Activated CD8-positive, alpha-beta memory T cell treated with anti-CD3 and anti-CD28 coated beads for 4 hours (primary cell): ENCODE data around the gene FASLG.
"Not testable (repeated sequence)": the region's sequence is repeated elsewhere in the genome, so short reads cannot be mapped to it uniquely, and the experiment has no call there.

Experiments used
- DNase-seq, 2 donors: peaks; one replicate each; pipeline ENCODE4 v3.0.0-alpha.2; 2020; ENCODE audit warnings: low read depth in 2 of 2

Gene FASLG

DNA sequence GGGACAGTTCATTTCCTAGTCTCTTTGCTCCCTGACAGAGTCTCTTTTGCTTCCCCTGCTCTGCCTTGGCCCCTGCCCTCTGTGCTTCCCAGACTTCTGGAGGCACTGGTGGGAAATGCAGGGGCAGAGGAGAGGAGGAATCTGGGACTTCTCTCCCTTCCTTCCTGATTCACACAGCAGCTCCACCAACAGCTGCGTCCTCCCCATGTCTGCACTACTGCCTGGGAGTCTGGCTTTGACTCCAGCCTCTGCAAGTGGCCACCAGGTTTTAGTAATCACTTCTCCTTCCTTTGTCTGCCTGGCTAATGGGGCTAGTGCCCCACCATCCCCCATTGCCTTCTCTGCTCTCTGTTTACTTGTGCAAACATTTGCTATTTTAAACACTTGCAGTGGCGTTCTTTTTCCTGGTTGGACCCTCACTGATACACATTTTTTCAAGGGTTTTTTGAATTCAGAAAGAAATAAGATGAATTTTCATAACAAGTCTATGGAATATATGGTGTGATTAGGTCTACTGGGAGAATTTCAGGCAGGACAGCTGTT, 21.9 kb downstream of the FASLG start:
- no peak for DNase-seq

- DNase-seq = no peak
Measured at GRCh38 chr1:172682812-172683211, 23.9 kb downstream of the FASLG start.

DNA sequence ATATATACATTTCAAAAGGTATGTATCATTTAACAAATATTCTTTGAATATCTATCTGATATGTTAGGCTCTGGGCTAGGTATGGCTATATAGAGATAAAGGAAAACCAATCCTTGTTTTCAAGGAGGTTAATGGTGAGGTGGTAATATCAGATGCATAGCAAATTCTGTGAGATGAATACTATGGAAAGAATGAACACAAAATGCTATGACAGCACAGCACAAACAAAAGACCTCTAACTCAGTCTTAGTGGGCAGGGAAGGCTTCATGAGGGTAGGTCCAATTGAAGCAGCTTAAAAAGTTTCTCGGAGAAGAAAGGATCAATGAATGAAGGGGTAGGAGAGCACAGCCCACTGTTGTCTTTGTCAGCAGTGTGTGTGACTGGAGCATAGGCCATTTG, 27.2 kb downstream of the FASLG start:
- no peak for DNase-seq

DNA sequence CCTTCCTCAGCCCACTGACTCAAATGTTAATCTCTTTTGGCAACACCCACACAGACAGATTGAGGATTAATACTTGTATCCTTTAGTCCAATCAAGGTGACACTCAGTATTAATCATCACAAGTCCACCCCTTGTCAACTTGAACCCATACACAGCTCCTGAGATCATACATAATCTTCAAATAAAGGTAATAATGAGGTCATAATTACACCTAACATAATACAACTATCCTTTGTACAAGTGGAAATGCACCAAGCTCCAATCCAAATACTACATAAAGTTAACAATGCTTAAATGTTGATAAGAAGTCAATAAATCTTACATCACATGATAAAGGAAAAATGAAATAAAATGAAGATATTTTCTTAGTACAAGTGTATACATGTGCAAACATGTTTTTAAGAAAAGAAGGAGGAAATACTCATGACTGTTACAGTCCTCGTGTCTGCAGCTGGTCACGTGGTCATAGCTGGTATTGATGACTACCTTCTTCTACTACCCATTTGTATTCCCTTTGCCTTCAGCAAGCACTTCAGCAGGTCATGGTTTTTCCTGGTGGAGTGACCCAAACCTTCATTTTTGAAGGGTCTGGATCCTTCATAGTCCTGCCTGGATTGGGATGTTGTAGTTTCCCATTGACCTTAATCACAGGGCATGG, 29.7 kb downstream of the FASLG start:
- DNase-seq = not testable (repeated sequence)

- DNase-seq = not testable (repeated sequence)
Measured at GRCh38 chr1:172690925-172691324, 32.0 kb downstream of the FASLG start.

GRCh38 chr1:172697534-172698002, 38.7 kb downstream of the FASLG start:
- DNase-seq = no peak

- no peak for DNase-seq
Measured at GRCh38 chr1:172698224-172698623, 39.3 kb downstream of the FASLG start.

- peak; percentile 60 to 75 for DNase-seq
Measured at GRCh38 chr1:172699111-172699510, 40.2 kb downstream of the FASLG start.

GRCh38 chr1:172699695-172700227, 40.9 kb downstream of the FASLG start:
- DNase-seq = no peak

- no peak for DNase-seq
Measured at GRCh38 chr1:172700556-172700955, 41.7 kb downstream of the FASLG start.

GRCh38 chr1:172704001-172704400, 45.1 kb downstream of the FASLG start:
- DNase-seq = no peak

GRCh38 chr1:172704420-172705210, 45.7 kb downstream of the FASLG start:
- DNase-seq = no peak

DNA sequence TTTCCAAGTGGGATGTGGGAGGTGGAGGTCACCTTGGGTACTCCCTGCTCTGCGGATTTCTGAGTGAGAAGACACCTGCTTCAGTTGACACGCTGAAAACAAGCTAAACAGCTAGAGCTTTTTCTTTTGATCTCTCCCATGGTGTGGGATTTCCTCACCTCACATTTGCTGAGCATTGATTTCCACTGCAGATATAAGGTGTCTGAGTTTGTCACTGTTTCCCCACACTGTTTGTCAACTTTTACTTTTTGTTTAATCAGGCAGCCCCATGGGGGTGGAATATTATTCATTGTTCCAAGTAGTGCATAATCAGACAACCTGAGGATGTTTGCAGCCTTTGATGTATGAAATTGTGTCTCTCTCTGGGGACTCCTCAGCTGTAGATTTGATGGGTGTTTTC, 49.5 kb downstream of the FASLG start:
- peak; percentile 32 to 56 for DNase-seq

DNA sequence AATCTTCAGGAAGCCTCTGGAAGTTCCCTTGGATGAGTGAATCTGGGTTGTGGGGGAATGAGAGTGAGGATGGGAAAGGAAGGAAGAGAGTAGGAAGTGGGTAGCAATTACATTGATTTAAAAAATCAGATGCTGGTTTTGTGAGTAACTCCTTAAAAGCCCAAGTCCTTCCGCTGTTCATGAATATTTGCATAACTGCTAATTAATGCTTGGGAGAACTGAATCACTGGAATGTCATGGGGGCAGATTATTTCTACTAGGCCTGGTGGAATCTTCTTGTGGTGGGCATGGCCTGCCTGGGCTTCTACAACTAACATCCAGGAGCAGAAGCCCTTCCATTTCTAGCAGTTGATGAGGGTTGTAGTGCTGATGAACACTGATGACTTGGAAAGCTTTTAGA, 52.7 kb downstream of the FASLG start:
- DNase-seq = no peak

- DNase-seq = no peak
Measured at GRCh38 chr1:172713466-172713865, 54.6 kb downstream of the FASLG start.
